GM12878 (cell line): ENCODE results near the gene MRGPRE. TPM values are rescaled to one million over a fixed set of nuclear protein-coding genes. Genes with fewer than 3 reads are reported as not detected.

Source experiments
- ATAC-seq: fragments of 200-7000 bp; cut with Tn5 transposase; 3 replicates; pipeline ENCODE4 v1.9.1; 2020; ENCODE audit warnings: mild to moderate bottlenecking, moderate library complexity
- BruUV-seq: library from RNA; stranded (reverse); fragments of 400-500 nt; replicated peaks from 2 replicates; lab custom pipeline; 2021; lab: Mats Ljungman, UMichigan
- CTCF ChIA-PET: fragments of 300-600 bp; sonication (Branson Sonifier 250); formaldehyde crosslinking; extraction: SDS; loops from one replicate; lab custom pipeline; 2021; ENCODE audit warnings: inconsistent platforms; lab: Yijun Ruan, JAX
- POLR2A ChIA-PET: fragments of 350-600 bp; formaldehyde crosslinking; extraction: SDS; loops from one replicate; lab custom pipeline; 2021; ENCODE audit warnings: inconsistent platforms; lab: Charles Lee
- RAD21 ChIA-PET: fragments of 300-600 bp; sonication (Branson Sonifier 250); formaldehyde crosslinking; loops from one replicate; lab custom pipeline; 2023; ENCODE audit warnings: antibody characterized with exemption; ENCODE audit not compliant: unreplicated experiment; lab: Charles Lee
- SMC1A ChIA-PET: fragments of 300-600 bp; sonication (Branson Sonifier 250); formaldehyde crosslinking; loops from one replicate; lab custom pipeline; 2023; ENCODE audit not compliant: unreplicated experiment, uncharacterized antibody; lab: Charles Lee
- DNase-seq: peaks from one replicate; pipeline ENCODE4 v3.0.0-alpha.2; 2011; ENCODE audit warnings: low read depth, low spot score
- FAIRE-seq: peaks from 3 replicates; lab custom pipeline; 2011; peaks lifted over from hg19 to GRCh38; lab: Jason Lieb, UNC
- H2AFZ ChIP-seq: 2 replicates; pipeline ENCODE4 v1.6.0; 2011; ENCODE audit warnings: low read depth, low read length, control low read depth; ENCODE audit not compliant: control insufficient read depth
- H3K27ac ChIP-seq: 2 replicates; pipeline ENCODE4 v1.5.1; 2011; ENCODE audit warnings: control low read depth; ENCODE audit not compliant: control insufficient read depth, insufficient read depth
- H3K27me3 ChIP-seq, 2 experiments: replicated peaks in 1 of 2; 2 replicates each; pipeline versions ENCODE4 v1.6.0 to v1.6.1; 2011; ENCODE audit warnings: low read length in 1 of 2; ENCODE audit not compliant: control insufficient read depth in 2 of 2, insufficient read depth in 2 of 2
- H3K36me3 ChIP-seq, 2 experiments: 2 replicates each; pipeline ENCODE4 v1.5.1; 2011; ENCODE audit warnings: low read length in 1 of 2; ENCODE audit not compliant: control insufficient read depth in 2 of 2, insufficient read depth in 2 of 2
- H3K4me1 ChIP-seq: 2 replicates; pipeline ENCODE4 v1.6.1; 2011; ENCODE audit warnings: mild to moderate bottlenecking, low read length, moderate library complexity, mixed read lengths; ENCODE audit not compliant: control insufficient read depth, insufficient read depth
- H3K4me2 ChIP-seq: 2 replicates; pipeline ENCODE4 v1.6.0; 2011; ENCODE audit warnings: control low read depth; ENCODE audit not compliant: control insufficient read depth, insufficient read depth
- H3K4me3 ChIP-seq: fragments of 200-600 bp; sonication (generic); 2 replicates; pipeline ENCODE4 v1.5.1; 2016
- H3K79me2 ChIP-seq: 2 replicates; pipeline ENCODE4 v1.6.0; 2011; ENCODE audit warnings: low read length; ENCODE audit not compliant: control insufficient read depth, insufficient read depth
- H3K9ac ChIP-seq: 2 replicates; pipeline ENCODE4 v1.8.0; 2011; ENCODE audit warnings: low read length, control low read depth, mixed read lengths; ENCODE audit not compliant: control insufficient read depth, insufficient read depth
- H3K9me3 ChIP-seq: replicated peaks from 3 replicates; pipeline ENCODE4 v1.5.1; 2011; ENCODE audit warnings: mild to moderate bottlenecking, low read length; ENCODE audit not compliant: control insufficient read depth, insufficient read depth
- H4K20me1 ChIP-seq: 2 replicates; pipeline ENCODE4 v1.6.0; 2011; ENCODE audit not compliant: control insufficient read depth, insufficient read depth
- HSF1 ChIP-seq: fragments of 150-350 bp; IDR thresholded peaks from 2 replicates; pipeline ENCODE4 v1.6.1; 2014; ENCODE audit warnings: mild to moderate bottlenecking, low read depth, low read length
- MEF2A ChIP-seq: IDR thresholded peaks from 2 replicates; pipeline ENCODE4 v1.6.1; 2011; ENCODE audit warnings: low read depth, mild to moderate bottlenecking, low read length, moderate library complexity; ENCODE audit not compliant: insufficient read depth
- MYB ChIP-seq: fragments of 150-350 bp; IDR thresholded peaks from 2 replicates; pipeline ENCODE4 v1.6.1; 2014; ENCODE audit warnings: mild to moderate bottlenecking, low read depth, low read length, borderline replicate concordance
- RAD21 ChIP-seq: IDR thresholded peaks from 2 replicates; pipeline ENCODE4 v1.6.1; 2011; ENCODE audit warnings: mild to moderate bottlenecking, low read depth, low read length, moderate library complexity; ENCODE audit not compliant: insufficient read depth
- RAD51 ChIP-seq: fragments of 450-650 bp; IDR thresholded peaks from 2 replicates; pipeline ENCODE4 v1.6.1; 2016; ENCODE audit warnings: moderate library complexity, mild to moderate bottlenecking, inconsistent platforms
- RELA ChIP-seq: fragments of 450-650 bp; IDR thresholded peaks from 2 replicates; pipeline ENCODE4 v1.8.0; 2014; ENCODE audit warnings: borderline replicate concordance; ENCODE audit not compliant: partially characterized antibody
- WGBS: methylation state at CpG from one replicate; pipeline ENCODE4 v1.1.6; 2016; ENCODE audit warnings: low lambda C conversion rate; ENCODE audit not compliant: insufficient replicate concordance, insufficient coverage; ENCODE audit errors: missing lambda C conversion rate; 5-methylcytosine and 5-hydroxymethylcytosine counted together
- in situ Hi-C: fragments of 300-500 bp; cut with MboI; formaldehyde crosslinking; loops from 9 replicates; pipeline ENCODE4 v1.14.3; 2018; ENCODE audit warnings: mixed read lengths
- intact Hi-C: fragments of 100-400 bp; cut with micrococcal nuclease; formaldehyde crosslinking; loops from one replicate; pipeline ENCODE4 v1.14.2; 2022; ENCODE audit not compliant: unreplicated experiment
- polyA plus RNA-seq, 11 experiments: library from polyadenylated mRNA; depleted of rRNA in 4 of 11; unstranded in 6 of 11; stranded (reverse) in 5 of 11; fragments of >200 nt; fragmentation: Nextera tagmentation in 4 of 11; fragmentation: Illumina TruSeq in 1 of 11; extraction: Ambion mirVana in 4 of 11; extraction: Trizol in 1 of 11; gene quantifications; 1 replicate in 1 of 11; 2 replicates in 10 of 11; pipeline versions ENCODE4 v1.2.1 to v1.2.3, GENCODE V29; 2011 to 2016; ENCODE audit warnings: inconsistent platforms in 2 of 11, missing spikeins in 2 of 11, low read depth in 1 of 11
- total RNA-seq, 4 experiments: library from RNA; depleted of rRNA in 3 of 4; stranded (reverse); fragments of >200 nt in 3 of 4; fragmentation: Illumina TruSeq in 1 of 4; extraction: Trizol in 1 of 4; gene quantifications; 2 replicates each; pipeline versions ENCODE4 v1.2.1 to v1.2.3, GENCODE V29; 2013 to 2021

MRGPRE gene
- total and polyA plus RNA-seq, 10 of the 15 experiments (the other 5 are each of a cell fraction or from before 2014, with no cell fraction given), result 0.34 TPM; not detected in 9

GRCh38 chr11:3234846-3235245, 2.6 kb upstream of the MRGPRE start:
- no peaks in the 10 kb centered on the region for H3K9me3 ChIP-seq
- ATAC-seq (no peak), FAIRE-seq (no peak), DNase-seq (no peak)
- ChIA-PET POLR2A (no interaction called here), RAD21 (no interaction called here), CTCF (no interaction called here), SMC1A (no interaction called here)
- no peak overlapping the region for H3K4me3 ChIP-seq
- no peaks in the 10 kb centered on the region for H3K36me3 ChIP-seq
- no peak for TF ChIP-seq HSF1
- no peak for TF ChIP-seq MYB
- TF ChIP-seq RAD51, result no peak
- H4K20me1 ChIP-seq, result no peaks in the 10 kb centered on the region
- 37% methylated on average over 7 of the region's 7 CpGs for WGBS
- intact Hi-C loops (loop anchor here (10.0 kb wide), 1 partner anchor 180 kb away; no protein-coding TSS in a partner anchor), in situ Hi-C loops (no loop called here)
- H3K27me3 ChIP-seq, result no peaks in the 10 kb centered on the region; a peak in 2 of 4 replicates
- H3K79me2 ChIP-seq, result no peaks in the 10 kb centered on the region
- H3K9ac ChIP-seq, result no peak overlapping the region
- BruUV-seq, result no TSS peak
- H3K27ac ChIP-seq, result no peak overlapping the region
- H3K4me2 ChIP-seq, result no peak overlapping the region
- H2AFZ ChIP-seq, result no peak overlapping the region
- H3K4me1 ChIP-seq, result no peaks in the 10 kb centered on the region

- ATAC-seq (no peak), DNase-seq (no peak), FAIRE-seq (no peak)
- H3K27me3 ChIP-seq, result no peaks in the 10 kb centered on the region; a peak in 2 of 4 replicates
- H4K20me1 ChIP-seq, result no peaks in the 10 kb centered on the region
- in situ Hi-C loops, result no loop called here
- no peaks in the 10 kb centered on the region for H3K79me2 ChIP-seq
- no peaks in the 10 kb centered on the region for H3K9me3 ChIP-seq
- ChIA-PET POLR2A (no interaction called here), CTCF (no interaction called here), SMC1A (no interaction called here), RAD21 (no interaction called here)
- H3K36me3 ChIP-seq, result no peaks in the 10 kb centered on the region
- BruUV-seq, result no TSS peak
- intact Hi-C loops, result loop anchor here (10.0 kb wide), 1 partner anchor 182 kb away; no protein-coding TSS in a partner anchor
- WGBS, result 42% methylated on average over 21 of the region's 21 CpGs
- no peak overlapping the region for H3K4me3 ChIP-seq
- no peaks in the 10 kb centered on the region for H3K4me1 ChIP-seq
- H3K27ac ChIP-seq, result no peak overlapping the region
- no peak overlapping the region for H2AFZ ChIP-seq
- no peak for TF ChIP-seq MEF2A
- TF ChIP-seq RAD21, result no peak
- no peak for TF ChIP-seq RELA
- TF ChIP-seq, all 136 proteins: peak for 0
- Histone ChIP-seq H3K4me2 (no peak overlapping the region), H3K9ac (no peak overlapping the region)
Observed at GRCh38 chr11:3232956-3233355, 739 bp upstream of the MRGPRE start.
